Peyer's patch (tissue), 4 donors: ENCODE results near the gene PEX5L. TPM values are rescaled to one million over a fixed set of nuclear protein-coding genes. Genes with fewer than 3 reads are reported as not detected.

ENCODE experiments used
- DNase-seq, 3 donors: peaks; one replicate each; pipeline ENCODE4 v3.0.0-alpha.2; 2017 to 2019
- H3K27ac ChIP-seq, 4 donors: fragments of 200-600 bp; sonication (generic); one replicate each; pipeline ENCODE4 v1.5.1; 2016 to 2019
- H3K27me3 ChIP-seq, 2 donors: fragments of 200-600 bp; sonication (generic); one replicate each; pipeline ENCODE4 v1.5.1; 2019
- H3K36me3 ChIP-seq, 3 donors: fragments of 200-600 bp; sonication (generic); one replicate each; pipeline ENCODE4 v1.5.1; 2016 to 2019
- H3K4me1 ChIP-seq, 4 donors: fragments of 200-600 bp; sonication (generic); one replicate each; pipeline ENCODE4 v1.5.1; 2016 to 2019
- H3K4me3 ChIP-seq, 4 donors: fragments of 200-600 bp; sonication (generic); 1 replicate in 3 of 4; 2 replicates in 1 of 4; pipeline ENCODE4 v1.5.1; 2016 to 2019; ENCODE audit warnings: mild to moderate bottlenecking in 1 of 4
- H3K9me3 ChIP-seq, 4 donors: fragments of 200-600 bp; sonication (generic); one replicate each; pipeline ENCODE4 v1.5.1; 2016 to 2019; ENCODE audit warnings: mild to moderate bottlenecking in 1 of 4
- POLR2A ChIP-seq, 2 donors: fragments of 450-650 bp; IDR thresholded peaks; one replicate each; pipeline ENCODE4 v1.5.1; 2017; ENCODE audit warnings: antibody characterized with exemption in 2 of 2, mild to moderate bottlenecking in 2 of 2, moderate library complexity in 2 of 2
- total RNA-seq, 4 donors: library from RNA; depleted of rRNA; stranded (reverse); fragments of >200 nt; gene quantifications; one replicate each; pipeline ENCODE4 v1.1.0, GENCODE V29; 2016
- TF ChIP-seq, protein P1 (sequence below), 6 experiments: fragments of 450-650 bp in 4 of 6; fragments of 200-600 bp in 2 of 6; sonication (generic) in 1 of 6; IDR thresholded peaks; one replicate each; pipeline ENCODE4 v1.5.1; 2017 to 2019; ENCODE audit warnings: antibody characterized with exemption in 6 of 6, mild to moderate bottlenecking in 3 of 6, moderate library complexity in 1 of 6

PEX5L gene
- total RNA-seq, 4 donors from 2014 or later = not detected

GRCh38 chr3:179981646-179982045 lies 55.1 kb downstream of the PEX5L start:
- no peak overlapping the region for H3K4me3 ChIP-seq
- TF ChIP-seq, protein P1, sequence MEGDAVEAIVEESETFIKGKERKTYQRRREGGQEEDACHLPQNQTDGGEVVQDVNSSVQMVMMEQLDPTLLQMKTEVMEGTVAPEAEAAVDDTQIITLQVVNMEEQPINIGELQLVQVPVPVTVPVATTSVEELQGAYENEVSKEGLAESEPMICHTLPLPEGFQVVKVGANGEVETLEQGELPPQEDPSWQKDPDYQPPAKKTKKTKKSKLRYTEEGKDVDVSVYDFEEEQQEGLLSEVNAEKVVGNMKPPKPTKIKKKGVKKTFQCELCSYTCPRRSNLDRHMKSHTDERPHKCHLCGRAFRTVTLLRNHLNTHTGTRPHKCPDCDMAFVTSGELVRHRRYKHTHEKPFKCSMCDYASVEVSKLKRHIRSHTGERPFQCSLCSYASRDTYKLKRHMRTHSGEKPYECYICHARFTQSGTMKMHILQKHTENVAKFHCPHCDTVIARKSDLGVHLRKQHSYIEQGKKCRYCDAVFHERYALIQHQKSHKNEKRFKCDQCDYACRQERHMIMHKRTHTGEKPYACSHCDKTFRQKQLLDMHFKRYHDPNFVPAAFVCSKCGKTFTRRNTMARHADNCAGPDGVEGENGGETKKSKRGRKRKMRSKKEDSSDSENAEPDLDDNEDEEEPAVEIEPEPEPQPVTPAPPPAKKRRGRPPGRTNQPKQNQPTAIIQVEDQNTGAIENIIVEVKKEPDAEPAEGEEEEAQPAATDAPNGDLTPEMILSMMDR (IDR thresholded peaks at IDR 0.05) = no peak
- no peak for TF ChIP-seq POLR2A (IDR thresholded peaks at IDR 0.05)
- no peaks in the 10 kb centered on the region for H3K36me3 ChIP-seq
- H3K9me3 ChIP-seq = no peaks in the 10 kb centered on the region
- H3K27ac ChIP-seq = no peak overlapping the region
- no peaks in the 10 kb centered on the region for H3K27me3 ChIP-seq
- H3K4me1 ChIP-seq = no peaks in the 10 kb centered on the region
- DNase-seq = no peak

- H3K27ac ChIP-seq = no peak overlapping the region
- no peak for DNase-seq
- no peak overlapping the region for H3K4me3 ChIP-seq
- no peaks in the 10 kb centered on the region for H3K27me3 ChIP-seq
- no peaks in the 10 kb centered on the region for H3K36me3 ChIP-seq
- TF ChIP-seq, protein P1 (IDR thresholded peaks at IDR 0.05) = no peak
- TF ChIP-seq POLR2A (IDR thresholded peaks at IDR 0.05) = no peak
- H3K9me3 ChIP-seq = no peaks in the 10 kb centered on the region
- H3K4me1 ChIP-seq = no peaks in the 10 kb centered on the region
These were observed 59.4 kb downstream of the PEX5L start for GRCh38 chr3:179977356-179977755.

DNA sequence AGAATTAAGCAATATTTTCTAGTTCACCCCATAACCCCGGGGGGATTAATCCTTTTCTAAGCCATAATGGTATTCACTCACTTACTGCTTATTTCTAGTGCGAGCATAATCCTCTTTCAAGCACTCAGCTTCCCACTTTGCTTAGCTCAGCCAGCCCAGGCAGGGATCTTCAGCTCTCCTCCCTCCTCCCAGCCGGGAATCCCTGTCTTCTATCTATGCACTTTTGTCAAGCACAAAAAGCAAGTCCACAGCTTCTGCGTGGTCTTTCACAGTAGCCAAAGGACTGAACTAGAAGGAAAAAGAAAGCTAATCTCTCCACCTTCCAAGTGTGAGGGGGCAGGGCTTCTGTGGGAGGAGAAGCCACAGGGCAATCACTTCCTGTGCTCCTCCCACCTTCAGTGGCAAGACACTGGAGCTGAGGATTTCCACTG lies 62.8 kb downstream of the PEX5L start:
- no peak overlapping the region for H3K4me3 ChIP-seq
- no peak overlapping the region for H3K27ac ChIP-seq

DNA sequence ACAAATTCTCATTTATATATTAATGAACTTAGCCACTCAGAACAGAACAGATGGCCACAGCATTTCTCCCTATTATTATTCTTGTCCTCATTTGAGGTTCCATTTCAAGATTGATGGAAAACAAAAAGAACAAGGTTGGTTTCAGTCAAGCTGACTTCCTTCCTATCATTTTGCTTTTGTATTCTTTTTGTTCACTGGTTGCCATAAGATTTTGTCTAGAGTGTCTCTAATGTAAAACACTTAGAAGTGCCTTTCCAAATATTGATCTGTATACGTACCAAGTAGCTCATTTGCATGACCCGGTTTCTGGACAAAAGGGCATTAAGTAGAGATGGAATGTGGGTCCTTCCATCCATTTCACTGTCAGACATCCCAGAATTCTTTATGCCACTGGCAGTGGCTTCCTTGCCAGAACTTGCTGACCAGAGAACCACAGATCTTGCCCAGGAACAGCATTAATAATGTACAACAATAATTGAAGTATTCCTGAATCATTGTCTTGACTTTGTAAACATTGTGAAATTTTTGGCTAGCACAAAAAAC lies 63.8 kb downstream of the PEX5L start:
- H3K4me3 ChIP-seq = no peak overlapping the region
- no peaks in the 10 kb centered on the region for H3K9me3 ChIP-seq
- H3K27ac ChIP-seq = no peak overlapping the region
- no peaks in the 10 kb centered on the region for H3K36me3 ChIP-seq
- DNase-seq = no peak
- no peaks in the 10 kb centered on the region for H3K4me1 ChIP-seq
- H3K27me3 ChIP-seq = no peaks in the 10 kb centered on the region
- TF ChIP-seq POLR2A (IDR thresholded peaks at IDR 0.05) = no peak
- TF ChIP-seq, protein P1 (IDR thresholded peaks at IDR 0.05) = no peak

More for the DNA sequence above, 62.8 kb downstream of the PEX5L start:
- Histone ChIP-seq H3K27me3 (no peaks in the 10 kb centered on the region), H3K9me3 (no peaks in the 10 kb centered on the region), H3K36me3 (no peaks in the 10 kb centered on the region), H3K4me1 (no peaks in the 10 kb centered on the region)
- no peak for DNase-seq
- no peak for TF ChIP-seq POLR2A (IDR thresholded peaks at IDR 0.05)
- TF ChIP-seq, protein P1 (IDR thresholded peaks at IDR 0.05) = no peak

- no peaks in the 10 kb centered on the region for H3K4me1 ChIP-seq
- DNase-seq = no peak
- H3K9me3 ChIP-seq = no peaks in the 10 kb centered on the region
- TF ChIP-seq POLR2A (IDR thresholded peaks at IDR 0.05) = no peak
- TF ChIP-seq, protein P1 (IDR thresholded peaks at IDR 0.05) = no peak
- H3K27me3 ChIP-seq = no peaks in the 10 kb centered on the region
- H3K36me3 ChIP-seq = no peaks in the 10 kb centered on the region
- H3K27ac ChIP-seq = no peak overlapping the region
- H3K4me3 ChIP-seq = no peak overlapping the region
These were observed 65.5 kb downstream of the PEX5L start for GRCh38 chr3:179971280-179971679.

- Histone ChIP-seq H3K27me3 (no peaks in the 10 kb centered on the region), H3K4me3 (no peak overlapping the region)
These were observed 66.0 kb downstream of the PEX5L start for GRCh38 chr3:179970746-179971145.

More at GRCh38 chr3:179970746-179971145, 66.0 kb downstream of the PEX5L start:
- H3K27ac ChIP-seq = no peak overlapping the region
- H3K36me3 ChIP-seq = no peaks in the 10 kb centered on the region
- TF ChIP-seq, protein P1 (IDR thresholded peaks at IDR 0.05) = no peak
- no peak for TF ChIP-seq POLR2A (IDR thresholded peaks at IDR 0.05)
- no peak for DNase-seq
- no peaks in the 10 kb centered on the region for H3K9me3 ChIP-seq
- no peaks in the 10 kb centered on the region for H3K4me1 ChIP-seq
